NCI-H748 treated with DMSO at 0.1 percent for 48 hours (cell line): ENCODE results near the gene ACOT7.

ENCODE experiments used
- DNase-seq: peaks from one replicate; lab custom pipeline; 2025; lab: John Stamatoyannopoulos, UW

Gene ACOT7

DNA sequence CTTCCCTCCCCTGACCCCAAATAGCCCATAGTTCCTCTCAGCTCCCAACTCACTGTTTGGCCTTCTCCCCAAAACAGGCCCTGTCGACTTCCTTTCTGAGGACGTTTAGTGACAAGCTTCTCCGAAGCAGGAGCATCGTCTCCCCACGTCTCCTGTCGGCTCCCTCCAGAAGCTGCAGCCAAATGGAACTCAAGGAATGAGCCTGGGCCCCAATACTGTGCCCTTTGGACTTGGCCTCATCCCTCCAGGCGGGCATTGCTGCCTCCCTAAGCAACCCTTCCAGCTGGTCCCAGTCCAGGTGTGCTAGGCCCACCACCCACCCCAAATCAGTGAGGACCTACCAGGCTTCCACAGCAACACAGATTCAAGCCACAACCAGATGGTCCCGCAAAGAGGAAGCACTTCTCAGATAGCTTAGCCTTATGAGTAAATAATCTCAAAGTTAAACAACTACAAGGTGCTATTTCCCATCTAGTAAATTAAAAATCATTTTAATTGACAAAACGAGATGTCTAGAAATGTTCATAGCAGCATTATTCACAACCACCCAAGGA lies 33.0 kb downstream of the ACOT7 start:
- DNase-seq, result no peak

DNA sequence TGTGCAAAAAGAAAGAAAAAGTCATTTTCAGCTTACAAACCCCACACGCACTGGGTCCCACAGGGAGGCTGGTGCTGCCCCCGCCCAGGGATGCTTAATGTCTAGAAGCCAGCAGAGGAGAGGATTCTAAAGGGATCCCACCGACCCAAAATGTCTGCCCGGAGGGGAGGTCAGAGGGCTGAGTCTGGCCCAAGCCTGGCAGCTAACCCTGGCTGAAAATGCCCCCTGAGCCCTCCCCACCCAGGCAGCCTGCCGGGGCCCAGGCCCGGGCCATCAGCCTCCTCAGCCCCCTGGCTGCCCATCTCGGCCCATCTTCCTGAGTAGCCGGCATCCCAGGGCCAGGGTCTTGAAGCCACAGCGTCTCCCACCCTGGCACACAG lies 33.5 kb downstream of the ACOT7 start:
- no peak for DNase-seq

DNA sequence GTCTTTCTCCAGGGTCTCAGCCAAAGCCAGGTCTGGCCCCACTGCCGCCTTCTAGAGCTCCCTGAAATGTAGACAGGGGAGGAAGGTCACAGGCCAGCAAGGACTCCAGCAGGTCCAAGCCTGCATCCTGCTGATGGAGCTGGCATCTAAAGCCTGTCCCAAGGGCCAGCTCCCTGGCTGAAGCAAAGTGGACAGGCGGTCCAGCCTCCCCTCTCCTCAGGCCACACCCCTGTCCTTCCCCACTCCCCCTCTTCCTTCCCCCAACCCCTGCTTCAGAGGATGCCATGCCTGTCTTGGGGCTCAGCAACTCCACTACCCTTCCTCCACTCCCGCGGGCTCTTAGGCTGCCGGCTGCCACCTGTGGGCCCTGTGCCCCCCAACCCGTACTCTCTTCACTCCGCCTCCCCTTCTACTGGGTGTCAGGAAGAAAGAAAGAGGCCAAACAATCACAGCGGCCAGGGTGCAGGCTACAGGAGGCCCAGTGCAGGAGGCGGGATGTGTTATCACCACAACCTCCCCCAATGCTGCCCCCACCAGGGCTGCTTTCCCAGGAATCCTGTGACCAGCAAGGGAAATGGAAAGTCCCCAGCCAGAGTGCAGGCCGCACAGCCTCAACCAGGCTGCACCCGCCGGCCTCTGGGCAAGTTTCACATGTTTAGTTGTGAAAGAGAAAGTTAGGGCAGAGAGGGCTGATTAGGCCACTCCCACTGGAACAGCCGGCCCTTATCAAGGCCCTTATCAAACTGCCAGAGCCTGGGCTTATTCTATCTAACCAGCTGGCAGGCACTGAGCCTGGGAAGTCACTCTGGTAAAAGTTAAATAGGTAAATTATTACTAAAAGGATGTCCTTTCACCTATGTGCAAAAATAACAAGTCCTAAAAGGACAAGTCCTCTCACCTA lies 34.1 kb downstream of the ACOT7 start:
- DNase-seq, result no peak

DNA sequence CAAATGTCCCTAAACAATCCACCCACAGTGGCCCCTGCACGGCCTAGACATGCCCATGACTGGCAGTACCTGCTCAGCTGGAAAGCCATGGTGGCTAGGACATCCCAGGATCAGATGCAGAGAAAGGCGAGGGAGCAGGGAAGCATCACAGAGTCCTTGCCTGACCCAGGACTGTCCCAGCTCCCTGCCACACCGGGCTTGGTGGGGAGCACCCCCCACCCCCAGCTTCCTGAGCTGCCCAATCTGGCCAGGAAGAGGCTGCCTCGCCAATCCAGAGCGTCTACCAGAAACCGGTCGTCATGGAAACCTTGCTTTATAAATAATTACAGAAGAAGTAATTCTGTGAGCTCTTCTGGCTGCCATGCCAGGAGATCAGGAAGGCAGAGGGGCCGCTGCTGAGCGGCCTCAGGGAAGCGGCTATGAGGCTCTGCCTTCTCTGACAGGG lies 34.8 kb downstream of the ACOT7 start:
- DNase-seq, result no peak

DNA sequence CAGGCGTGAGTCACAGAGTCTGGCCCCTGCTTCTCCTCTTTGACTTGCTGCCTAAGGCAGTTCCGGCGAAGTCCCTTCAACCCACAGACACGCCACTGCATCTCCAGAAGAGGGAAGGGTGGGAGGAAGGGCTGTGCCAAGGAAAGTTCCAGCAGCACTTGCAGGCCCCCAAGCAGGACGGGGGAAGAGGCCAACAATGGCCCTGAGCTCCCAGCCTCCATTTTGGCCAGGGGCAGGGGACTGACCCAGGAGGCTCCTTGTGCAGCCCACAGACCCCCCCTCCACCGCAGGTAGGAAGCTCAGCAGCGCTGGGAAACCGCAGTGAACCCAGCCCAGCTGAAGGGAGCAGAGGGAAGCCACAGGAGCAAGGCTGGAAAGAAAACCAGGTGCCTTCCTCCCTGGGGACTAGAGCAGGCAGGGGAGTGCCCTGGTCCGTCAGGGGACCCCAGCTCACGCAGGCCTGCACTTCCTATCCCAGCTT lies 35.4 kb downstream of the ACOT7 start:
- DNase-seq, result no peak

DNA sequence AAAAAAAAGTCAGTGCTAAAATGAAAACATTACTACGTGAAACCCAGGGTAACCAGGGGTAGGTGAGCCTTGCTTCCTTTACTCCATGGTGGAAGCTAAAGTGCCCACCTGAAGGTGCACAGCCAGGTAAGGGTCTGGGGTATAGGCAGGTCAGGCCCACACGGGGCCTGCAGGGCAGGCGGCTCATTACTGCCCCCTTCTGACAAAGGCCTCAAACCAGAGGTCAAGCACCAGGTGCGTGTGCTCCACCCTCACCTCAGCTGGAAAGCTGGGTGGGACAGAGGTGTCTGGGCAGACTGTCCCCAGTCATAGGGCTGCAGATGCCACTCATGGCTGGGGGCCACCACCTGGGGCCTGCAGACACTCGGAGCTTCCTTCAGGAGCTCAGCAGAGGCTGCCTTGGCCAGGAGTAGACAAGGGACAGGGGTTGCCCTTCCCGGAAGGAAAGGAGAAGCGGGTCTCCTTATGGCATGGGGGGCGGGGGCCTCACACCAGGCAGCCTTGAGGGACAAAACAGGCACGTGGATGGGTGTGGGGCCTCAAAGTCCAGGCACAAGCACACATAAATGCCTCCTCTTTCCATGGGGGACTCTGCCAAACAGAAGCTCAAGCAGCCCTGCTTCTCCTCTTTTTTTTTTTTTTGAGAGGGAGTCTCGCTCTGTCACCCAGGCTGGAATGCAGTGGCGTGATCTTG lies 36.2 kb downstream of the ACOT7 start:
- no peak for DNase-seq

DNA sequence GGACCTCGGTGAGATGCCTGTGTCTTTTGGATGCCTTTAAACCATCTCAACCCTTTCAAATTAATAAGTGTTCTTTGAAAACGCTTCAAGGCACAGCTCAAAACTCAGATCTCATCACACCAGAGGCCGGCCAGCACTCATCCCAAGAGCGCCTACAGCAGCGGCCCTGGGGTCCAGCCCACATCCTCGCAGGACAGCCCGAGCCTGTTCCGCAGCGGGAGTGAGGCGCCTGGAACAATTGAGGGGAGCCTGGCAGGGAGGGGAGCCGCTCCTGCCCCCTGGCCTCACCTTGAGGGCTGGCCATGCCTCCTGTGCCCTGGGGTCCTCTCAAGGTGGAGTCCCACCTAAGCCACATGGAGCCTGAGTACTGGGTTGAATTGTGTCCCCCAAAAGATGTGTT lies 37.9 kb downstream of the ACOT7 start:
- DNase-seq, result no peak

GRCh38 chr1:6354659-6355317 lies 38.8 kb downstream of the ACOT7 start:
- DNase-seq, result no peak

DNA sequence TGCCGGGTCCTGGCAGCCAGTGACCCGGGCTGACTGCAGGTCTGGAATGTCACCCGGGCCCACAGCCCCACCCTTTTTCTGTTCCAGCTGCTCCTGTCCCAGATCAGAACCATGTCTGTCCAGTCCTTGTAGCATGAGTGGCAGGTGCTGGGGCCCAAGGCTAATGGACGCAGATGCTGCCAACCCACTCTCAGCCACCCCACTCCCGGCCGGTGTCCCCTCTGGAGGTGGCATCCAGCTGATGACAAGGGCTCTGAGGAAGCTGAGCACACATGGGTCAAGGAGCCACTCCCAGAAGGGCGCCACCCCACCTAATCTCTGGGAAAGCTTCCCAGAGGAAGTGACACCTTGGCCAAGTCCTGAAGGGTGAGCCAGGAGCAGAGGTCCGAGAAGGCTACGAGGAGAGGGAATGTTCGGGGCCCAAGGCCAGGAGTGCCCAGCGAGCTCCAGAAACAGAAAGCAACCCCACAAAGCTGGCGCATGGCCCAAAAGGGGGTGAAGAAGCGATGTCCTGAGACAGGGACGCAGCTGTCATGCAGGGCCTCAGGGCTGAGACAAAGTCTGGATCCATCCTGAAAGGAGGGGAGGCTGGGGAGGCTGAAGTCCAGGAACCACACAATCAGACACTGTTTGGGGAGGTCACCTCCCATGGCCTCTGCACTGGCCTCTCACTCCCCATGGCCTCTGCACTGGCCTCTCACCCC lies 39.5 kb downstream of the ACOT7 start:
- no peak for DNase-seq

- DNase-seq, result no peak
Observed at GRCh38 chr1:6353619-6353954, 40.0 kb downstream of the ACOT7 start.

GRCh38 chr1:6352138-6352563 lies 41.4 kb downstream of the ACOT7 start:
- no peak for DNase-seq

DNA sequence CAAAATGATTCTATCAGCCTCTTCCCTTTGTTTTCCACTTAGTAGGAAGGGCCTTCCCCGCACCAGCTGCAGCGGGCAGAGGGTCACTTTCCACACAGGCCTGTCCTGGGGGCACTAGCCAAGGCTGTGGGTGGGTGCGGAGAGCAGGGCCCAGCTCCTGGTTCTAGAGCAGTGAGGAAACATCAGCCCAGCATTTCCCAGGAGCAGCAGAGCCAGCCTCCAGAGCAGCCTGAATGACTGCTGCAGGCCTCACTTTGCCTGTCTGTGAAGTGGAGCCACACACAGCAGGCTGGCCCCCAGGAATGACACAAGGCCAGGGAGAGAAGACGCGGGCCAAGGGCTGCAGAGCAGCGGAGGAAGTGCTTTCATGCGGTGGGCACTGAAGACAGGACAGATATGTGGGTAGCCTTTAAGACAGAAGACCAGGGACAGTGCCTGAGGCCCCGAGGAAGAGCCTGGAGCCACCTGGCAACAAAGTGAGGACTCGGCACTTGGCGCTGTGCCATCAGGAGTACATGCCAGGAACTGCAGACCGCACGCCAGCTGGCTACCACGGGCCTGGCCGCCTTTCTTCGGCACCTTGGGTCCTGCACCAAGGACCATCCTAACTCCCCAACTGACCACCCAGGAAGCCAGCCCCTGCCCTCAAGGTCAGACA lies 42.0 kb downstream of the ACOT7 start:
- DNase-seq, result no peak

GRCh38 chr1:6350416-6351088 lies 43.0 kb downstream of the ACOT7 start:
- no peak for DNase-seq

DNA sequence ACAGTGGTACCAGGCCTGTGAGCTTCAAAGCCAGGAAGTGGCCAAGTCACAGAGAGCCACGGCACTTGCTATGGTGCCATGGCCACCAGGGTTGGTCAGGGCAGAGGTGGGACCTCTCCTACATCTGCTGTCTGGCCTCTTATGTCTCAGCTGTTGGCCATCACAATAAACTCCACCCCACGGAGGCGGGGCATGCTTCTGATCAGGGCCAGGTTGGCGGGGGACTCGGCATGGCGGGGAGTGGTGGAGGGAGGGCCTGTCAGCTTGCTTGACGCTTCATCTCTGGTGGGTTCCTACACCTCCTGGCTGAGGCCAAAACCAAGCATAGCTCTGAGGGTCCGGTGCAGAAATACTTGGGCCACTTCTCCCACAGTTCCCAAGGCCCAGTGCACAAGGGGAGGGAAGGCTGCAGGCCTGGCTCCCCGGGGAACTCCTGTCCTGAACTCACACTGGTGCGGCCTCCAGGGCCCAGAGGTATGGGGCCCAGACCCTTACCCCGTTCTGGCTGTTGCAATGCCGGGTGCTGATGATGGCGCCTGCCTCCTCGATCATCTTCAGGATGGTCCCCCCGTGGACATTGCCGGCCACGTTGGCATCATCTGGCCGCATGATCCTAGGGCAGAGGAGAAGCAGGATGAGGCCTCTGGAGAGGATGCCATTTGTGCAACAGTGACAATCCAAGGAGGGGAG lies 44.2 kb downstream of the ACOT7 start:
- no peak for DNase-seq

GRCh38 chr1:6348511-6349191 lies 44.9 kb downstream of the ACOT7 start:
- no peak for DNase-seq

DNA sequence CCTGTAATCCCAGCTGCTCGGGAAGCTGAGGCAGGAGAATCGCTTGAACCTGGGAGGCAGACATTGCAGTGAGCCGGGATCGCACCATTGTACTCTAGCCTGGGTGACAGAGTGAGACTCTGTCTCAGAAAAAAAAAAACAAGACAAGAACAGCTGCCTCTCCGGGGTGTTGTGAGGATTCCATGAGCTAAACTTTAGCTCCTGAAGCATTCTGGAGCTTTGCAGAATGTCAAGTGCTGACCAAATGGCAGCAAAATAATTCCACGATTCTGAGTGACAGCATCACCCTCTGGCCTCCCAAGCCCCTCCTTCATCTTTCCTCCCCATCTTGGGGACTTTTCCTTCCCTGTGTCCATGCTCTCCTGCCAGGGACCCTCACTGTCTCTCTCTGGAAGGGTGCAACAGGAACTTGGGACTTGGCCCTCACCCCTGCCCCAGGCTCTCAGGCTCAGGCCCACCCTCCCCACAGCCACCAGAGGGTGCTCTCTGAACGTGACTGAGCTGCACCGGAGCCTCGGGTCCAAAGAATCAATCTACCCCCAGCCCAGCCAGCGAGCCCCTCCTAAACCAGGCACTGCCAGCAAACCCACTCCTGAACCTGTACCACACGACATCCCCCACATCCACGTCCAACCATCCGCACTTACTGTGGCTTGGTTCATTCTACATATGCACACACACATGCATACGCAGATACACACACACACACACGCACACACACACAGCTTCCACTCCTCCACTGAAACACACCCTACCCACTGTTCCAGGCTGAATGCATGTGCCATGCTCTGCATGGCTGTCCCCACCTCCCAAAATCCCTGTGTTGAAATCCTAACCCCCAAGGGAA lies 45.7 kb downstream of the ACOT7 start:
- no peak for DNase-seq

DNA sequence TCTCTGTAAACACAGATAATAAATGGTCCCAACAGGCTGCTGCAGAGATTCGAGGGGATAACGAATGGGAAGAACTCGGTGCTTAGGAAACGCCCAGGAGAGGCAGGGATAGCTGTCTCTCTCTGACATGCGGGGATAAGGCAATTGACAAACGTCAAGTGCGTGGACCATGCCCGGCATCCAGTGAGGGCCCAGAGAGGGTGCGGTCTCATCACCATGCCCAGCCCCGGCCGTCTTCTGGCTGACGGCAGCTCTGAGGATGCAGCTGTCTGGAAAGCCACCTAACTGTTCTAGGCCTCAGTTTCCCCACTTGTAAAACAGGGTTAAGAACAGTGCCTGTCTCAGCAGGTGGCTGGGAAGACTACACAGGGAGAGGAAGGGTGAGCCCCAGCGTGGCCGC lies 48.1 kb downstream of the ACOT7 start:
- DNase-seq, result no peak

DNA sequence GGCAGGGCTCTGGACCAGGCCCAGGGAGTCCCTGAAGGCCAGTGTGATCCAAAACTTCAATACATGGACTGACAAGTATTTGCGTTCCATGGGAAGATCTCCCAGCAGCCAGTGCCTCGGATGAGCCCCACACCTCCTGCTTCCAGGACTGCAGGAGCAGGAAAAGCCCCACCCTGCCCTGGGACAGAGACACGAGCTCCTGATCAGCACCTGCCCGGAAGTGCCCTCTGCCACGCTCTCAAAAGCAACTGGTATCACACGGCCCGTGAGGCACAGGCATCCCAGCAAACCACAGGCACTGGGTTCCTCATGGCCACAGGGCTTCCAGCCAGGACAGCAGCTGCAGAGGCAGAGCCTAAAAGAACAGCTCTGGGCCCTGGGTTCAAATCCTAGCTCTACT lies 48.6 kb downstream of the ACOT7 start:
- DNase-seq, result no peak
